SU-DHL-6 (cell line): ENCODE results near the gene RAB6B.

Experiments used
- EZH2phosphoT487 ChIP-seq: fragments of 200-600 bp; sonication (generic), shearing (Covaris generic); conservative IDR thresholded peaks from 2 replicates; pipeline ENCODE4 v1.6.1; 2018; ENCODE audit warnings: mild to moderate bottlenecking, antibody characterized with exemption, low read length, moderate library complexity, mixed read lengths
- TF ChIP-seq, protein P1 (sequence below): fragments of 200-600 bp; sonication (generic); IDR thresholded peaks from one replicate; pipeline ENCODE4 v1.5.1; 2017; ENCODE audit warnings: antibody characterized with exemption, mild to moderate bottlenecking, low read length, moderate library complexity; ENCODE audit not compliant: insufficient read depth, poor library complexity, severe bottlenecking

DNA sequence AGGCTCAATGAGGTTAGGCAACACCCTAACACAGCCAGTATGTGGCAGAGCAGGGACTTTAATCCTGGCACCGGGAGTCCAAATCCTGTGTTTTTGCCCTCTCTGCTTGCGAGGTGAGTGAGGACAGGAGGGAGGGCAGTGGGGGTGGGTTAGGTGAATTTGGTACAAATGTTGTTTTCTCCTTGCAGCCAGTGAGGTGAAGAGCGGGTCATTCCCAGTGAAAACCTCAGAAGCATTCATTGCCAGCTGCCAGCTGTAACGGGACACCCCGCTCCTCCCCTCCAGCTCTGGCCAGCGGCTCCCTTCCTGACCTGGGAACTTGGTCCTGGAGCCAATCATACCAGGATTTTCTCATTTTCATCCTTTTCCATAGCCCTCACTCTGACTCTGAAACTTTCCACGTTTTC lies 45.7 kb upstream of the RAB6B start:
- TF ChIP-seq, protein P1, sequence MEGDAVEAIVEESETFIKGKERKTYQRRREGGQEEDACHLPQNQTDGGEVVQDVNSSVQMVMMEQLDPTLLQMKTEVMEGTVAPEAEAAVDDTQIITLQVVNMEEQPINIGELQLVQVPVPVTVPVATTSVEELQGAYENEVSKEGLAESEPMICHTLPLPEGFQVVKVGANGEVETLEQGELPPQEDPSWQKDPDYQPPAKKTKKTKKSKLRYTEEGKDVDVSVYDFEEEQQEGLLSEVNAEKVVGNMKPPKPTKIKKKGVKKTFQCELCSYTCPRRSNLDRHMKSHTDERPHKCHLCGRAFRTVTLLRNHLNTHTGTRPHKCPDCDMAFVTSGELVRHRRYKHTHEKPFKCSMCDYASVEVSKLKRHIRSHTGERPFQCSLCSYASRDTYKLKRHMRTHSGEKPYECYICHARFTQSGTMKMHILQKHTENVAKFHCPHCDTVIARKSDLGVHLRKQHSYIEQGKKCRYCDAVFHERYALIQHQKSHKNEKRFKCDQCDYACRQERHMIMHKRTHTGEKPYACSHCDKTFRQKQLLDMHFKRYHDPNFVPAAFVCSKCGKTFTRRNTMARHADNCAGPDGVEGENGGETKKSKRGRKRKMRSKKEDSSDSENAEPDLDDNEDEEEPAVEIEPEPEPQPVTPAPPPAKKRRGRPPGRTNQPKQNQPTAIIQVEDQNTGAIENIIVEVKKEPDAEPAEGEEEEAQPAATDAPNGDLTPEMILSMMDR: no peak
- no peak for TF ChIP-seq EZH2phosphoT487
